Inflammatory macrophage (primary cell): ENCODE data around the gene ARMS2.

Experiments used
- DNase-seq, 2 donors: peaks; one replicate each; pipeline ENCODE4 v3.0.0-alpha.2; 2020 to 2022

Gene ARMS2

DNA sequence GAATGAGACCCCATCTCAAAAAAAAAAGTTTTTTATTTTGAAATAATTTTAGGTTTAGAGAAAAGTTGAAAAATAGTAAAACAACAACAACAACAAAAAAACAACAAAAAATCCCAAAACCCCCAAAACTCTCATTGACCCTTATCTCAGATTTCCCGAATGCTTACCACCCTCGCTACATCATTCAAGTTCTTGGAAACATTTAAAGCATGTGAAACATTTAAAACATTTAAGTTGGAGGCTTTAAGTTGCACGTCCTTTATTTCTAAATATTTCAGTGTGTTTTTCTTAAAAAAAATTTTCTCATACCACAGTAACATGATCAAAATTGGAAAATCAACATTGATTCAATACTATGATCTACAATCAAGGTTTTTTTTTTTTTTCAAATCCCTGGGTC, 382 bp upstream of the ARMS2 start:
- DNase-seq, result no peak

DNA sequence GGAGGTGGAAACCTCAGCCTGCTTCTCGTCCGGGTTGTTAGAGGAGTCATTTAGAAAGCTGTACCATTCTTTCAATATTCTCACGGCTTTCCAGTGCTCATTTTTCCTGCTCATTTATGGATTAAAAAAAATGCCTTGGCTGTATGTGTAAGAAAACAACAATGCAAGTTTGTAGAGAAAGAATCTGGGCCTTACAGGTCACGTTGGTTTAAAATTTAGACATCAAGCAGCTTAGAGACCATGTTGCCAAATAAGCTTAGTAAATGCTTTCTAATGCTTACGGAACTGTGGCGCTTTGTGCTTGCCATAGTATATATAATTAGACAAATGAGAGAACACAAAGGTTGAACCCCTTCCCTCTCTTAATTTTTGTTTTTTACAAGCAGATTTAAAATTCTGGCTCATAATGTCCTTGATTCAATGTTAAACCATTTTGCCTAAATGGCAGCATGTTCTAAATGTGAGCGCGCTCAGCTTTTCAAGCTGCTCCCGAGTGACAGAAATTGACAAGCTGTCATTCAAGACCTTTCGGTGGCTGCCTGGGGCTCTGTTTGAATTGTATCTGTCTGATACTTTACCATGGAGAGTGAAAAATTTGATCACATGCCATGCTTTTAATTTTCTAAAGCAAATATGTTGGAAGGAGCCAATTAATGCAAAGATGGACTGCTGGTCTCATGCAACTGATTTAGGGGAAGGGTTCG, 1.1 kb downstream of the ARMS2 start:
- DNase-seq, result no peak

DNA sequence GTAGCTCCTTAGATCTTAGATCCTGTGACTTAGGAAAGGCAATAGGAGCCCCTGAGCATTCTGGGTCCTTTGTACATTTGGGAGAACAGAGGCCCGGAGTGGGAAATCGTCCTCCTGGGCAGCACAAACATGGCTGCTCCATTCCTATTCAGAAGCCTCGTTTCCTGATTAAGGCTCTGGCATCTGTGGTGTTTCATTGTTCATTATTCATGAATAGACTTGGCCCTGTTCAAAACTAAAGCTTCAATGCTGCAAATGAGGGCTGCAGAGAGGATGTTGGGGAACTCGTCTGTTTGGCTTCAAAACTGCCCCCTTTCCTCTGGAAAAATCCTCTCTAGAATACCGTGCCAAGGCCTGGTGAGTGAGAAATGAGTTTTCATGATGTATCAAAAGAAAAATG, 3.5 kb downstream of the ARMS2 start:
- no peak for DNase-seq

DNA sequence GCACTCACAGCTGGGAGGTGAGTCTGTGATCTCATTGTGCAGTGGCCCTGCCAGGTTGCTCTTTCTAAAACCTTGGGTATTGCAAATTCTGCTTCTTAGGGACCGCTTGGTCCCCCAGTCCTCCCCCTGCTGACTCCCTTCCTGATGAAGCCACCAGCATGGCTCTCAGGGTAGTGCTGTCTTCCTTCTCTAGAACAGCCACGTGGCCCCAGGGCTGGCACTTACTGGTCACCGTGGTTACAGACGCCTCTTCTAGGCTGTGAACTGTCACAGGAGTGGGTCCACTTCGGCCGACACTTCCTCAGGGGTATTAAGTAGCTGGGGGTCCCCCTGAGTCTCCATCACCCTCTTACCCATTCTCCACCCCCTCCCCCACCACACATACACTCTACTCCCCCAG, 4.2 kb downstream of the ARMS2 start:
- no peak for DNase-seq

DNA sequence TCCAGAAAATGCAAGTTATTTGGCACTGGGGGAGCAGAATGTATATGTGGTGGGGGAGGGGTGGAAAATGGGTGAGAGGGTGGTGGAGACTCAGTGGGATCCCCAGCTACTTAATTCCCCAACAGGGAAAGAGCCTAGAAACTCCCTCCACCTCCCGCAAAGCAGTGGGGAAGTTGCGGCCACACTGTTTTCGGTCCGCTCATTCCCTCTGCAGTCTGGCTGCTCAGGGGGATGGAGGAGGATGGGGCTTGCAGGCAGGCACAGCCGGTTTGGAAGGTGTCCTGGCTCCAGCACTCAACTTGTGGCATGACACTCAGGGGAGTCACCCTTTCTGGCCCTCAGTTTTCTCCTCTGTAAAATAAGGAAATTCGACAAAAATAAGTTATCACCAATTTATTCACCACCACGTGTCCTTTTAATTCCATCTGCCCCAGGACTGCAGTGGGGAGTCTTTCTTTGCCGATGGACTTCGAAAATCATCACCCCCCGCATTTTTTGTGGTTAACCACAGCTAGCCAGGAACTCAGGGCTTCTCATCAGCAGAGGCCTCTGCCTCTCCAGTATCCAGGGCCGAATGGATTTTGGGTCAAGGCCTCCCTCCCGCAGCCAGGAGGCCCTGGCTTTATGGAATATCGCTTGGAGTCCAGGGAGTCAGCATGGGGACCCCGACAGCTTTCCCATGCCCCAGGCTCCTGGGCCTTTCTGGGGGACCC, 5.3 kb downstream of the ARMS2 start:
- no peak for DNase-seq

DNA sequence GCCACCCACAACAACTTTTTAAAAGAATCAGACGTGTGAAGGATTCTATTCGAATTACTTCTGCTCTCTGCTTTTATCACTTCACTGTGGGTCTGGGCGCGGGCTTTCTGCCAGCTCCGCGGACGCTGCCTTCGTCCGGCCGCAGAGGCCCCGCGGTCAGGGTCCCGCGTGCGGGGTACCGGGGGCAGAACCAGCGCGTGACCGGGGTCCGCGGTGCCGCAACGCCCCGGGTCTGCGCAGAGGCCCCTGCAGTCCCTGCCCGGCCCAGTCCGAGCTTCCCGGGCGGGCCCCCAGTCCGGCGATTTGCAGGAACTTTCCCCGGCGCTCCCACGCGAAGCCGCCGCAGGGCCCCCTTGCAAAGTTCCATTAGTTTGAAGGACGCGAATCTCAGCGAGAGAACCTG, 6.4 kb downstream of the ARMS2 start:
- no peak for DNase-seq

DNA sequence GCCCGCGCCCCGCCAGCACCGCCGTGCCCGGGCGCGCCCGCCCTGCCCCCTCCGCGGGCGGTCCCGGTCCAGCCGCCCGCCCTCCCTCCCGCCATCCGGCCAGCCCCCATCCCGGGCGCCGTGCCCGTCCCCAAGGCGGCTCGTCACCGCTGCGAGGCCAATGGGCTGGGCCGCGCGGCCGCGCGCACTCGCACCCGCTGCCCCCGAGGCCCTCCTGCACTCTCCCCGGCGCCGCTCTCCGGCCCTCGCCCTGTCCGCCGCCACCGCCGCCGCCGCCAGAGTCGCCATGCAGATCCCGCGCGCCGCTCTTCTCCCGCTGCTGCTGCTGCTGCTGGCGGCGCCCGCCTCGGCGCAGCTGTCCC, 6.9 kb downstream of the ARMS2 start, which contains the start of gene HTRA1:
TSS of gene HTRA1 (plus strand) at position 187 of the 362 bp plus-strand sequence. CDS start at position 287, 100 bp downstream.
- peak in 1 of 2 donors; percentile 22 for DNase-seq

DNA sequence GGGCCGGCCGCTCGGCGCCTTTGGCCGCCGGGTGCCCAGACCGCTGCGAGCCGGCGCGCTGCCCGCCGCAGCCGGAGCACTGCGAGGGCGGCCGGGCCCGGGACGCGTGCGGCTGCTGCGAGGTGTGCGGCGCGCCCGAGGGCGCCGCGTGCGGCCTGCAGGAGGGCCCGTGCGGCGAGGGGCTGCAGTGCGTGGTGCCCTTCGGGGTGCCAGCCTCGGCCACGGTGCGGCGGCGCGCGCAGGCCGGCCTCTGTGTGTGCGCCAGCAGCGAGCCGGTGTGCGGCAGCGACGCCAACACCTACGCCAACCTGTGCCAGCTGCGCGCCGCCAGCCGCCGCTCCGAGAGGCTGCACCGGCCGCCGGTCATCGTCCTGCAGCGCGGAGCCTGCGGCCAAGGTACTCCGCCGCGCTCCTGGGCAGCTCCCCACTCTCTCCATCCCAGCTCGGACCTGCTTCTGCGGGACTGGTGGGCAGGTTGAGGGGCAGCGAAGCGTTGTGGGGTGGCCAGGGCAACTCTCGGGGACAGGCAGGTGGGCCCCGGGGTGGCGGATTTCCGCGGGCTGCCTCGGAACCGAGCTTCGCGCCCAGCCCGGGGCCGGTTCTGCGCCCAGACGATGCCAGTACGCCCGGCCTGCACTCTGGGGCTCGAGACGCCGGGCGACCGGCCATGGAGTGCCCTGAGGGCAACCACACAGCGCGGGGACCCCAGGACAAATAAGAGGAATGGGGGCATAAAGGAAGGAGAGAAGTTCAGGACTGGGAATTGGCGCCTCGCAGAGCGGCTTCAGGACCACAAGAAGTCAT, 7.5 kb downstream of the ARMS2 start:
- no peak for DNase-seq

DNA sequence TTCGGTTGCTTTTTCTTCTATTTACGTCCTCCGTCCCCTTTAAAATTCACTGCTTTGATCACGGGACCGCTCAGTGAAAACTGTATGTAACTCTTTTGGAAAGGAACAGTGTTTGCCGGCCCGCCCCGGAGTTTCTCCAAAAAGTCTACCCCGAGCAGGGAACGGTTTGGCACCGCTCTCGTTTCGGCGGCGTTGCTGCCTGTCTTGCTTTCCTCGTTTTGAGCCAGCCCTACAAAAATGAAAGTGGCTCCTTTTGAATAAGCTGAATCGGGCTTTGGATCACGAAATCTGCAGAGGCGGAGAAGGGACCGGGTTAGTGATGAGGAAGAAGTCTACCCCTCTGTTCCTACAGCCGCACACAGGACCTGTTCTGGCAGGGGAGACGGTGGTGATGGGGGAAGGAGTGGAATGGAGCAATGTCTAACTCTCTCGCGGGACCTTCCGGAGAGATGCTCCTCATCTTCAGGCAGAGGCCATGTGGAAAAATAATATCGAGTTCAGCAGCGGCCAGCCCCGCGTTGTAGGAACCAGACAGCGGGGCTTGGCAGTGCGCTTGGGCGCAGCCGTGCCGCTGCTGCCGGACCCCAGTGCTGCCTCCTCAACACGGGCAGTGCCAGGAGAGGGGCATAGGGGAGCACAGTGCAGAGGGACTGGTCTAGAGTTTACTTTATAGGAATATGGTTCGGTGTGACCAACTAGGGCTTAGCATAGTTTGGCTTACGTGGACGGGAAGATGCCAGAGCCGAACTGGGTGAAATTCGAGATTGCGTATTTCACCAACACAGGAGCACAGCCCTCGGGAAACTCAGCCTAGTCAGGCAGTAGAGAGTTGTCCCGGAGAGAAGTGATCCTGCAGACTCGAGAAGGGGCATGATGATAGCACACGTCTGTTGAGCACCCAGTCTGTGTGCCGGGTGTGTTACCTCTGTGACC, 8.3 kb downstream of the ARMS2 start:
- DNase-seq, result peak in 1 of 2 donors; percentile 19

DNA sequence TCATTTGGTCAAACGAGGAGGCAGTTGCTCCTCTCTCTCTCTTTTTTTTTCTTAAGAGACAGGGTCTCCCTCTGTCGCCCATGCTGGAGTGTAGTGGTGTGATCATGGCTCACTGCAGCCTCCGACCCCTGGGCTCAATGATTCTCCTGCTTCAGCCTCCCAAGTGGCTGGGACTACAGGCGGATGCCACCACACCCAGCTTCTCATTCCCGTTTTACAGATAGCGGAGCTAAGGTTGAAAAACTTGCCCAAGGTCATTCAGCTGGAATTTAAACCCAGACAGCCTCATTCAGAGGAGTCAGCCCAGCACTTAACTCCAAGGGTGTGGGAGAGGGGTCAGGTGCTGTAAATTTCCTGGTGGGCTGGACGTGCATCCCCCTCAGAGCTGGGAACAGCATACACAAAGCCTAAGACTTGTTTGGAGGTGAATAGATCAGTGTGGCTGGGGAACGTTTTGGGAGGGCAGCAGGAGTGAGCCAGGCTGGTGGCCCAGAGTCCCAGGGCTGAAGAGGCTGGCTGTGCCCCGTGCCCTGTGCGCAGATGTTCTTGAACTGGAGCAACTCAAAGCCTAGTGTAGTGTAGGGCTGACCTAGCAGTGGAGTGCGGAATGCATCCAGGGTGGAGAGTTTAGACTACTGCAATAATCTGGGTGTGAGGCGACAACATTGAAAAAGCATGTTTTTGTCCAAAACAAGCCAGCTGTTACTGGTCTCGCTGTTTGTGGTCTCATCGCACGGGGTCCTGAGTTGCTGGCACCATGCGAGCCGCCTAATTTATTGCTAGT, 9.2 kb downstream of the ARMS2 start:
- no peak for DNase-seq

DNA sequence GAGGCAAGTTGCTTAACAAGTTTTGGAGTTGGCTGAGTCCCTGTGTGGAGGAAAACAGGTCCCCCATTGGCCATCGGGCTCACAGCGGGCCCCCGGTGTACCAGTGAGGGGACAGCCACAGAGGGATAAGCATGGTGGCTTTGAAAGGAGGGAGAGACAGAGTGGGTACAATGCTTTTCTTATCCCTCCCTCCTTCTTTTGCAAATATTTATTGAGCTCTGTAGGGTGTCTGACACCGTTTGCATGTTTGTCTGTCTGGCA, 9.7 kb downstream of the ARMS2 start:
- no peak for DNase-seq

DNA sequence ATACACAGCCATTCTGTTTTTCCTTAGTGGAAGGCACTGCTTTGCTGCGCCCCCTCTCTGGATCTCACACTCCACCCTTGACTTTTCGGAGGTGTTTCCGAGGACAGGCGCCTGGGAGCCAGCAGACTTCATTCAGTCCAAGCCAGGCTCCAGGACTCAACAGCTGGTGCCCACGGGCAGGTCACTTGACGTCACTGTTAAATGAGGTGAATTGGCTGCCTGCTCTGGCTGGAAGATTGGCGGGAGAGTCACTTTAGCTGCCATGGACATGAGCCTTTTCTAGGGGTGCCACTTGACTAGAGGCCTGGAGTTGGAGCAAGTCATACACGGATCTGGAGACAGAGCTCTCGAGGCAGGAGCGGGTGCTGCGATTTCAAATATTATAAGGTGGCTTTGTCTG, 10.1 kb downstream of the ARMS2 start:
- no peak for DNase-seq

DNA sequence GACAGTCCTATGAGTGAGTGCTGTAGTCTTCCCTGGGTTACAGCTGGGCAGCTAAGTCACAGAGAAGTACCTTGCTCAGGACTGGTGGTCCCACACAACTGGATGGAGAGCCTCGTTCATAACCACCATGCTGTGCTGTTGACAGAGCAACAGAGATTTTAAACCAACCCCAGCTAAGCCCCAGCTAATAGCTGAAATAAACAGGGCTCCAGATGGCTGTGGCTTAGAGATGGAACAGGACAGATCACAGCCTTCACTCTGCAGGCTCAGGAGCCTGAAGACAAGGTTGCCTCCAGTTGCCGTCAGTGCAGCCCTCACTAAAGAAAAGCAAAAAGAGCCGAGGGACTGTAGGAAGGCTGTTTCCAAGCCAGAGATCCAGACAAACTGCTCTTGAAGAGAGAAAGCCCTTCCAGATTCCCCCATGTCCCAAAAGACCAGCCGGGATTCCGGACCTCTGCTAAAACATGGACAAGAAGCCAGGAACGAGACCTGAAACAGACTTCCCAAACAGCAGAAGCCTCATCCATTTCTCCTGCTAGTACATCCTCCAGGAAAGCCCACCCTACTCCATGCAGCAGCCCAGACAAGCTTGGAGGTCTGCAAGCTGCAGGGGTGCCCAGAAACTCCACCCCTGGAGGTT, 11.1 kb downstream of the ARMS2 start:
- no peak for DNase-seq

DNA sequence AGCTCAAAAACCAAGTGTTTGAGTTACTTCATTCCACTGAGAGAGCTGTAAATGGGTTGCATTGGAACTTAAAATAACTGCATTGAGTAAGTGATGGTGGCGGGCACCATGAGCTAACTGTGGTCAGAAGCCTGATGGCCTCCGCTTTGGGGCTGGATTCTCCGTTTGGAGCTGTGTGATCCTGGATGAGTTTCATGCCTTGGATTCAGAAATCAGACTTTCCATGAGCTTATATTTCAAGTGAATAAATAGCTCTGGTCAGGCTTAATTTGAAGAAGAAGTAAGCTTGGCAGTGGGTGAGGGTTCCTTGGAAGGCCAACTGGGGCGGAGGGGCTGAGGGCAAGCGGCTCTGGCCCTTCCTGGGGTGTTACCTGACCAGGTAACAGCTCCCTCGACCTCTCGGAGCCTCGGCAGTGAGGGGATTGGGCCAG, 12.5 kb downstream of the ARMS2 start:
- DNase-seq, result peak; percentile 79 to 81

DNA sequence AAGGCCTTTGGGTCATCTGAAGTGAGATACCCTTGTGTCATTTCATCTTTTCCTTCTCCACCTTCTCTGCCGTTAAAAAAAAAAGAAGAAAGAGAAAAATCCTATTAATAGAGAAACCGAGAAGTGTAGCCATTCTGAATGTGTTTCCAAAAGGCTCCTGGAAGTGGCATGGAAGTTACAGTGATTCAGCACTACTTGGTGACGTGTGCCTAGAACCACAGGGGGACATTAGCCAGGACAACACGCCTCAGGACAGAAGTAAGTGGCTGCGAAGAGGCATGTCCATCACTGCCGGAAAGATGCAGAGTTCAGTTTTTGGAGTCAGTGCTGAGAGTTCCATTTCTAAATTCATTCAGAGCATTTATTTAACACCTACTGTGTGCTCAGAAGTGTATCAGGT, 13.2 kb downstream of the ARMS2 start:
- DNase-seq, result no peak

DNA sequence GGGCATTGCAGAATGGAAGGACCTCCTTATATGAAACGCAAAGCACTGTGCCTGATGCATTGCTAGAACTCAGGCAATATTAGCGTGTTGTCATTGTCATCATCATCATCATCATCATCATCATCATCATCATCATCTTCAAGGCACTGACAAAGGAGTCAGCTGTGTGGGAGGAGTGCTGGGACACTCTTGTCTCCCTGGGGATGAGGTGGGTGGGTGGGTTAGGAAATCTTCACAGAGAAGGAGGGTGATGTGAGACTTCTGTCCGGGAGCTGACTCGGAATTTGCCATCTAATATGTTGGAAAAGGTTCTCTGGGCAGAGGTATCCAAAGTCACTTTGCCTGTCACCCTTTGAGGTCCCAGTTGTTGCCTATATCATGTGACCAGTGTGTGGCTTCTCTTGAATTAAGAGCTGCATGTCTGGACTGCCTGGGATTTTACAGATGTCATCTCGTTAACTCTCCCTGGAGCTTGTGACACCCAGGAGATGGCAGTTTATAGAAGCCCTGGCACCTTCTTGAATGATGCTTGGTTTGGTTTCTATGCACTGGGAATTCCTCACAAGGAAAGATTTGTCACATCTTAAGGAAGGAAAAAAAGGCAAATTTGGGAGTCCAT, 14.0 kb downstream of the ARMS2 start:
- DNase-seq, result peak in 1 of 2 donors; percentile 26

DNA sequence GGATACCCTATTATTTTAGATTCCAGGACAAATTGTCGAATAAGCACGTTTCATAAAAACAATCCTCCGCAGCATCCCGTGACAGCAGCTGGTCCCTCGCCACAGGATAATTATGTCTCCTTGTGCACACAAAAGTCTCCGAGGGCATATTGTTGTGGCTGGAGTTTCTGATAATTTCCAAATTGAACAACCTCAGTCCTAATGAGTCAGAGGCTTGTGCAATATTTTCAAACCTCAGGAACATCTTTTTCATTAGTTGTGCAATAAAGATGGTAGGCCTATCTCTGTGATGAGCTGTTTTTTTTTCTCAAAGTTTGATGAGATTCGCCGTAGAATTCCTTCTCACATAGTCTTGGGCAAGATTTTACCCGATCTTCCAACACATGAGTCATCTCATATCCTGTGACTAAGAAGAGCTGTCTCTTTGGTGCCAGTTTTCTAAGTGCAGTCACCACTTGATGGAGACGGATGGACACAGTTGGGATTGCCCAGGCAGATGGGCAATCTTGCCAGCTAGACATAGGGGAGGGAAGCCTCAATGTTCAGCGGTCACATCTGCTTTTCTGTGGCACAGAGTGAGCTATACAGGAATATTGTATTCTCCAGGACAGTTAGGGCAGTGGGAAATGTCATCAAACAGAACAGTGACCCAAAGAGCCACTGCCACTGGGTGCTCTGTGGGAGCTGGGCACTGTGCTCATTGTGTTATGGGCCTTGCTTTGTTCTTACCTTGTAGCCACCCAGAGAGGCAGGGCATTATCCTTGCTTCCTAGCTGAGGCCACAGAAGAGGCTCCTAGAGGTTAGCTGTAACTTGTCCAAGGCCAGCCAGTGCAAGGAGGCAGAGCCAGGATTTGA, 14.7 kb downstream of the ARMS2 start:
- DNase-seq, result peak; percentile 79 to 93

DNA sequence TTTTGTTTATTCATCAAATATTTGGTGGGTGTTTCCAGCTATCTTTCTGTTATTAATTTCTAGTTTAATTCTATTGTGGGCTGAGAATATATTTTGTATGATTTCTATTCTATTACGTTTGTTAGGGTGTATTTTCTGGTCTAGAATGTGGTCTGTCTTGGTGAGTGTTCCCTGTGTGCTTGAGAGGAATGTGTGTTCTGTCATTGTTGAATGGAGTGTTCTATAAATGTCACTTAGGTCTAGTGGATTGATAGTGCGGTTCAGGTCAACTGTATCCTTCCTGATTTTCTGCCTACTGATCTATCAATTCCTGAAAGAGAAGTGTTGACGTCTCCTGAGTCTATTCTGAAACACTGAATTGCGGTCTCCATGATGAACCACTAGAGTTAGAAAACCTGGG, 15.4 kb downstream of the ARMS2 start:
- no peak for DNase-seq

DNA sequence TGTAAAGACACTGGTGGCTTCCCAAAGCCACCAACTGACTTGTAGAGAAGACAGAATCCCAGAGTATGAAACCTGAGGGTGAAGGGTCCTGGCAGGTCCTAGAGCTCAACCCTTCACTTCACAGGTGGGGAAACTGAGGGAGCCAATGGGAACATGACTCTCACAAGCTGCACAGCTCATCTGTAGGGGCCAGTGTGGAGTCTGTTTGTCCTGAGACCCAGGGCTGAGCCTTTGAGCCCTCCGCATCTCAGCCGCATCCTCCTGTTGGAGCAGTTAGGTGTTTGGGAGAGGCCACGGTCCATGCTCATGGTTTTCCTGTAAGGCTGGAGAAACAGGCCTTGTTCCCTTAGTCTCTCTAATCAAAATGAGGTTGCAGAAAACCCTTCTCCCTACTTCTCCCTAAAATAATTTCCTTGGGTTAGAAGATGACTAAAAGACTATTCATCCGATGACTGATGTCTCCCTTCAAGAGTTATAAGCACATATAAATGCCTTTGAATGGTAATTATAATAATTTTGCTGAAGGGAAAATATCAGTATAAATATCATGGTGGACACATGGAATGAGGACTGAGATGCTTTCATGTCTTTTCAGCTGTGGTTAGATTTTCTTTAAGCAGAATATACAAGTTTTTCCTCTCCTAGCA, 17.2 kb downstream of the ARMS2 start:
- no peak for DNase-seq
